Transverse colon (tissue), 3 donors: ENCODE results near the gene CTBP2.

Experiments used
- CTCF ChIP-seq, 5 experiments: fragments of 200-600 bp in 3 of 5; fragments of 450-650 bp in 2 of 5; sonication (generic) in 3 of 5; IDR thresholded peaks; 1 replicate in 2 of 5; 2 replicates in 3 of 5; pipeline ENCODE4 v1.5.1; 2016 to 2017; ENCODE audit warnings: antibody characterized with exemption in 5 of 5, inconsistent platforms in 3 of 5, mild to moderate bottlenecking in 2 of 5, moderate library complexity in 1 of 5
- EP300 ChIP-seq: sonication (generic); formaldehyde crosslinking; IDR thresholded peaks from one replicate; pipeline ENCODE4 v1.6.1; 2017; ENCODE audit warnings: antibody characterized with exemption, low read depth
- POLR2A ChIP-seq: fragments of 450-650 bp; IDR thresholded peaks from one replicate; pipeline ENCODE4 v1.6.1; 2016; ENCODE audit warnings: antibody characterized with exemption, mild to moderate bottlenecking, moderate library complexity

- TF ChIP-seq POLR2A (no peak), EP300 (no peak), CTCF (IDR thresholded peaks at IDR 0.05) (no peak)
Observed at GRCh38 chr10:125118701-125119100, 41.7 kb downstream of the CTBP2 start.
